H1 (cell line): ENCODE measurements around the gene MFNG. TPM values are rescaled to one million over a fixed set of nuclear protein-coding genes. Genes with fewer than 3 reads are reported as not detected.

Experiments
- EP300 ChIP-seq, 2 experiments: IDR thresholded peaks; 1 replicate in 1 of 2; 2 replicates in 1 of 2; pipeline ENCODE4 v1.6.1; 2011 to 2012; ENCODE audit warnings: low read depth in 2 of 2, low read length in 2 of 2, mild to moderate bottlenecking in 2 of 2, borderline replicate concordance in 1 of 2, inconsistent platforms in 1 of 2, moderate library complexity in 1 of 2
- KDM1A ChIP-seq: fragments of 200-600, 300-600 bp; sonication (generic); IDR thresholded peaks from 2 replicates; pipeline ENCODE4 v1.7.1; 2016; ENCODE audit warnings: mild to moderate bottlenecking, low read length, borderline replicate concordance
- polyA plus RNA-seq, 7 experiments: library from polyadenylated mRNA; depleted of rRNA in 3 of 7; stranded (reverse) in 5 of 7; unstranded in 2 of 7; fragments of >200 nt in 5 of 7; fragments of 200-250 nt in 2 of 7; gene quantifications; 1 replicate in 5 of 7; 2 replicates in 1 of 7; 4 replicates in 1 of 7; pipeline versions ENCODE4 v1.2.1 to v1.2.3, GENCODE V29; 2011 to 2013; ENCODE audit warnings: missing spikeins in 2 of 7, mixed read lengths in 2 of 7
- total RNA-seq: library from RNA; stranded (reverse); fragmentation: NEBNext Ultra II Directional; extraction: Animal tissue kit (Norgen Biotek cat#: 25700); gene quantifications from 2 replicates; pipeline ENCODE4 v1.2.1, GENCODE V29; 2021

MFNG gene
- total and polyA plus RNA-seq, 2 of the 8 experiments (the other 6 are each of a cell fraction or from before 2014, with no cell fraction given), result 1.7 to 5.5 TPM

DNA sequence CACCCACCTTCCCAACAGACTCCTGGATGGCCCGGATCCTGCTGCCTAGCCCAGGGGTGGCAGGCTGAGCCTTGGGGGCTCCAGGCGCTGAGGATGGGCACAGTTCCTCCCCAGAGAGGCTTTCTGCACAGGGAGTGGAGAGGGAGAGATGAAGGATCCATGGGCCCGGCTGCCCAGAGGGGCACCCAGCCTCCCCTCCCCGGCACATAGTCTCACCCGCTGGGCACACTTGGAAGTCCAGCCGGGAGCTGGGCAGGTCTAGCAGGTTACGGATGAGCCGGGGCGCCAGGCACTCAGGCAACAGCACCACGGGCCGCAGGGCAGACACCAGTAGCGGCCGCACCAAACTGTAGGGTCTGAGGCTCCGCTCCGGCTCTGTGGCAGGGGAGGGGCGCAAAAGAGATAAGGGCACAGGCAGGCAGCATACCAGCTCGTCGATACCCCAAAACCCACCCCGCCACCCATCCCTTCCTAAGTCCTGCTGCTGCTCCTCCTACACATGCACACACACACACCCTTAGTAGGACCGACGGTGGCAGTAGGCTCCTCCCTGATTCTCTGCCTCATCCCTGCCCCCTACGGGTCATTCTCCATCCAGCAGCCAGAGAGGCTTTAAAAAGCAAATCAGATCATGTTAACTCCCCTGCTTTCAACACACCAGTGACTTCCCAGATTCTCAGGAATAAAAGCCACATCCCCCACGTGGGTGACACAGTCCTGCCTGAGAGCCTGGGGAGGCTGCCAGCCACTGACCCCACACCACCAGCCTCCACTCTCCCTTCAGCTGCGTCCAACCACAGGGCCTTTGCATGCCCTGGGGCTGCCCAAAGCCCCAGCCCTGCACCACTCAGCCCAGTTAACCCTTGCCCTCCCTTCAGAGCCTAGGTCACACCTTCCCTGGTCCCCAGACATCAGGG, 6.5 kb upstream of the MFNG start (continued):
- peak; percentile 98 for TF ChIP-seq KDM1A
- TF ChIP-seq EP300 (IDR thresholded peaks at IDR 0.05; ENCODE audit: borderline replicate concordance in 1 of 2, low read depth in 2 of 2, low read length in 2 of 2), result no peak
